ENCODE measurements around the gene EFEMP2. TPM values are rescaled to one million over a fixed set of nuclear protein-coding genes. Genes with fewer than 3 reads are reported as not detected.

EFEMP2 gene
- total RNA-seq, 1 experiment from 2014 or later, result 23.7 TPM

DNA sequence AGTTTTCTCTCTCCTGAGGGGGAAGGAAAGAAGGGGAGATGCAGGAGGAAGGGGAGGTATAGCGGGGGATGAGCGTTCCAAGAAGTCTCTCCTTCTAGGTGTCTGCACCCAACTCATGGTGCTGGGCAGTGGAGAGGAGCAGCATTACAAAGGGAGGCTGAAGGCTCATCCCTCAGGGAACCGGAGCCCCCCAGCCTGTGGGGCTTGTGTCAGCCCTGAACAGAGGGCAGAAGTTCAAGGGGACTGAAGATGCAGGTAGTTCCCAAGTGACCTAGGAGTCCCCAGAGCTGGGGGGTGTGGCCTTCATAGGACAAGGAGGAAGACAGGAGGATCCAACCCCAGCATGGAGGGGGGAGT lies 44.5 kb upstream of the EFEMP2 start:
- peak overlapping the region; percentile 86 to 97 for H3K4me3 ChIP-seq (ENCODE audit: low read depth in 2 of 2, low read length in 2 of 2)
- ChIA-PET CTCF (no interaction called here), POLR2A (interaction anchor here (1.2 to 3.8 kb wide), 2 partner anchors 15 to 19 kb away, joined by 4 to 35 read pairs; partner anchors contain the start of gene FOSL1)
- TF ChIP-seq TCF7L2 (IDR thresholded peaks at IDR 0.05; ENCODE audit: low read depth, low read length) (no peak), POLR2AphosphoS5 (IDR thresholded peaks at IDR 0.05; ENCODE audit: low read depth, low read length) (no peak), CTCF (IDR thresholded peaks at IDR 0.05) (no peak), REST (IDR thresholded peaks at IDR 0.05; ENCODE audit: insufficient read depth in 1 of 2, low read depth in 2 of 2, low read length in 1 of 2) (no peak), SIN3A (IDR thresholded peaks at IDR 0.05; ENCODE audit: borderline replicate concordance, insufficient read depth, low read depth, low read length) (no peak)
- no peaks in the 10 kb centered on the region for H3K27me3 ChIP-seq (ENCODE audit: control insufficient read depth, insufficient read depth, low read length)
- intact Hi-C loops (cut with micrococcal nuclease; ENCODE audit: unreplicated experiment), result no loop called here
- no TSS peak for BruUV-seq (replicated peaks)
- H3K27ac ChIP-seq (ENCODE audit: low read length), result peak overlapping the region; percentile 99
- in situ Hi-C loops (cut with HindIII; ENCODE audit: low pct_unique_long_range_greater_than_20kb, low sequenced_read_pairs), result no loop called here
- H3K9me3 ChIP-seq (ENCODE audit: control insufficient read depth, insufficient read depth, low read depth, low read length), result no peaks in the 10 kb centered on the region
- DNase-seq (ENCODE audit: low read depth, low spot score) (no peak), ATAC-seq (no peak)
- H3K36me3 ChIP-seq (ENCODE audit: control insufficient read depth, insufficient read depth, low read length), result peaks cover 3% of the 10 kb centered on the region; the same call in 1 of the 2 replicates
- peaks cover 72% of the 10 kb centered on the region for H3K4me1 ChIP-seq (ENCODE audit: control insufficient read depth, insufficient read depth, low read length)

DNA sequence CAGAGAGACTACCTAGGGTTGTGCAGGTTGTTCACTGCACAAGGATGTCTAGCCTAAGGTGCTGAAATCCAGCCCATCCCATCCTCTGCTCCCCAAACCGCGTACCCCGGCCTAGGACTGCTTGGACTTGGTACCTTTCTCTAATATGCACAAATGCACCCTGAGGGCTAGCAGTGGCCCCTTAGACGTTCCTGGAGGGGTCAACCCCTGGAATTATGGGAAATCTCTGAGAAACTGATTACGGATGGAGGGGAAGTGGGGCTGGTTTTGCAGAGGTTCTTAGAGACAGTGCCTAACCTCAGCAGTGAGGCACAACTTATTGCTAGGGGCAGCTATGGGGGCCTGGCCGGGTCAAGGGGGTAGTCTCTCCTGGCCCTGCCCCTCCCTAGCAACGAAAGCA lies 43.8 kb upstream of the EFEMP2 start:
- H3K4me3 ChIP-seq (ENCODE audit: low read depth in 2 of 2, low read length in 2 of 2), result peak overlapping the region; percentile 86 to 97
- BruUV-seq (replicated peaks), result no TSS peak
- in situ Hi-C loops (cut with HindIII; ENCODE audit: low pct_unique_long_range_greater_than_20kb, low sequenced_read_pairs), result no loop called here
- no peaks in the 10 kb centered on the region for H3K27me3 ChIP-seq (ENCODE audit: control insufficient read depth, insufficient read depth, low read length)
- TF ChIP-seq SIN3A (IDR thresholded peaks at IDR 0.05; ENCODE audit: borderline replicate concordance, insufficient read depth, low read depth, low read length), result no peak; the same call in 1 of the 2 replicates
- no peak for TF ChIP-seq TCF7L2 (IDR thresholded peaks at IDR 0.05; ENCODE audit: low read depth, low read length)
- TF ChIP-seq REST (IDR thresholded peaks at IDR 0.05; ENCODE audit: insufficient read depth in 1 of 2, low read depth in 2 of 2, low read length in 1 of 2), result no peak
- TF ChIP-seq CTCF (IDR thresholded peaks at IDR 0.05), result no peak
- peak; percentile 17 for TF ChIP-seq POLR2AphosphoS5 (IDR thresholded peaks at IDR 0.05; ENCODE audit: low read depth, low read length)
- ATAC-seq, result peak; percentile 3
- no peak for DNase-seq (ENCODE audit: low read depth, low spot score)
- ChIA-PET CTCF (interaction anchor here (1.0 to 1.5 kb wide), 2 partner anchors 16 to 26 kb away, joined by 3 to 4 read pairs; partner anchors contain the start of genes CCDC85B and FOSL1), POLR2A (interaction anchor here (0.6 to 3.8 kb wide), 7 partner anchors 10 to 1725 kb away, joined by 4 to 35 read pairs (median 8); partner anchors contain the start of genes FIBP and FOSL1)
- H3K9me3 ChIP-seq (ENCODE audit: control insufficient read depth, insufficient read depth, low read depth, low read length), result no peaks in the 10 kb centered on the region
- intact Hi-C loops (cut with micrococcal nuclease; ENCODE audit: unreplicated experiment), result no loop called here
- H3K4me1 ChIP-seq (ENCODE audit: control insufficient read depth, insufficient read depth, low read length), result peaks cover 77% of the 10 kb centered on the region
- H3K36me3 ChIP-seq (ENCODE audit: control insufficient read depth, insufficient read depth, low read length), result peaks cover 3% of the 10 kb centered on the region; the same call in 1 of the 2 replicates
- peak overlapping the region; percentile 99 for H3K27ac ChIP-seq (ENCODE audit: low read length)

Measured in Panc1 (cell line).